Stimulated activated CD8-positive, alpha-beta memory T cell treated with anti-CD3 and anti-CD28 coated beads, Interleukin-4, amount 100 ng/mL, for 48 hours (primary cell): ENCODE measurements around the gene MARCHF2.

Experiments used
- DNase-seq: peaks from one replicate; pipeline ENCODE4 v3.0.0-alpha.2; 2020

The MARCHF2 gene

DNA sequence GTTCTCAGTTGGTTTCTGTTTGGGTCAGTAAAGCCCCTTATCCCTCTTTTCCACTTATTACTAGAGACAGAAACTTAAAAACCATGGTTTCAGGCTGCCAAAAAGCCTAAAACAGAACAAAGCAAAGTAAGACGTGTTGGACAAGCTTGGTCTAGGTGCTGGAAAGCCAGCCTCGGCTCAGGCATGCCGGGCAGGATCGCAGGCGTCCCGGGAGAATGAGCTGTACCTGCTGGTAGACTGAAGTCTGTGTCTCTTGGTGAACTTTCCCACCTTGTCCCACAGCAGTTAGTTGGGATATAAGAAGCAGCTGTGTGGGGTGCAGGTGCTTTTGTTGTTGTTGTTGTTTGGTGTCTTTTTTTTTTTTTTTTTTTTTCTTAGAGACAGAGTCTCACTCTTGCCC, 68.5 kb downstream of the MARCHF2 start:
- DNase-seq = no peak

DNA sequence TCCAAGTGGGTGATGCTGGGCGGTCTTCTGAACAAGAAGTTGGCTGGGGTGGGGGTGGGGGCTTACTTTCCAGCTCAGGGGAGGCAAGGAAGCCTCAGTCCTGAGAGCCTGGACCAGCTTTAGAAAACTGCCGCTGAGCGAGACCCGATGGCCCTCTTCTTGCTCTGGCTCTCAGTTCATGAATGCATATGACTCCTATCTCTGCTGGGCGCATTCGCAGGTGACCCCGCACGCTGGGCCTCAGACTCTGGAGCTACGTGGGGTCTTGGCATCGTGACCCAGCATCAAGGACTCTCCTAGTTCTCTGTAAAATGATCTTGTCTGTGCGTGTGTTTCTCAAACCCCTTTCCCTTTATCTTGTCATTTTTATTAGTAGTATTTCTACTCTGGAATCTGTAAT, 69.6 kb downstream of the MARCHF2 start:
- no peak for DNase-seq

DNA sequence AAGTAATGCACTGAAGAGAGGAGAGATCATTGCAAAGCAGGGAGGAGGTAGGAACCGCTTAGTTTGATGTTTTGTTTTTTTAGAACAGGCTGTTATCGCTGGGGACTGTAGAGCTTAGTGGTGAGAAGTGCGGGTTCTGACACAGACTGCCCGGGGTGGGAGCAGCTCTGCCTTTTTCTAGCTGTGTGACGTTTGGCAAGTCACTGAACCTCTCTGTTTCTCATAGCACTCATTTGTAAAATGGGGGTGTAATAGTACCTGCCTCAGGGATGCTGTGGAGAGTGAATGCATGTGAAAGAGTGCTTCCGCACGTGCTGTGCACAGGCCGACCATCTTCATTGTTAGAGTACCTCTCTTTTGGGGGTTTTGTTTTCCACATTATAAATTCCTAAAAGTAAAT, 70.1 kb downstream of the MARCHF2 start:
- no peak for DNase-seq

DNA sequence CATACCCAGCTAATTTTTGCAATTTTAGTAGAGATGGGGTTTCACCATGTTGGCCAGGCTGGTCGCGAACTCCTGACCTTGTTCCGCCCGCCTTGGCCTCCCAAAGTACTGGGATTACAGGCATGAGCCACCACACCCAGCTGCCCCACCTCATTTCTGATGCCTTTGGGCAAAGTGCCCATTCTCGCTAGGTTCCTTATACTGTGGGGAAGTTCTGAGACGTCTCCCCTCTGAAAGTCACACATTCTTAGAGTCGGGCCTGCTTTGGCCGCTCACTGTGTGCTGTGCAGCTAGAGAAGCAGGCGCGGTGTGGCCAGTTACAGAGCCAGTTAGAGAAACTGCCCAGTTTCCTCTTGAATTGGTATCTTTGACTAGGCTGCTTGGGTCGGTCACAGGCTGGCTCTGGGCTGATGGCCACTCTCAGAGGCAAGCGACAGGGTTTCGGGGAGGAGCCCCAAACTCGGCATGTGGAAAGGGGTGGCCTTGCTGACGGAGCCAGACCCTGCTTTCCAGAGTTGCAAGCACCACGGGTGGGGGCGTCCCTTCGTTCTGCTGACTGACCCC, 71.3 kb downstream of the MARCHF2 start:
- no peak for DNase-seq

DNA sequence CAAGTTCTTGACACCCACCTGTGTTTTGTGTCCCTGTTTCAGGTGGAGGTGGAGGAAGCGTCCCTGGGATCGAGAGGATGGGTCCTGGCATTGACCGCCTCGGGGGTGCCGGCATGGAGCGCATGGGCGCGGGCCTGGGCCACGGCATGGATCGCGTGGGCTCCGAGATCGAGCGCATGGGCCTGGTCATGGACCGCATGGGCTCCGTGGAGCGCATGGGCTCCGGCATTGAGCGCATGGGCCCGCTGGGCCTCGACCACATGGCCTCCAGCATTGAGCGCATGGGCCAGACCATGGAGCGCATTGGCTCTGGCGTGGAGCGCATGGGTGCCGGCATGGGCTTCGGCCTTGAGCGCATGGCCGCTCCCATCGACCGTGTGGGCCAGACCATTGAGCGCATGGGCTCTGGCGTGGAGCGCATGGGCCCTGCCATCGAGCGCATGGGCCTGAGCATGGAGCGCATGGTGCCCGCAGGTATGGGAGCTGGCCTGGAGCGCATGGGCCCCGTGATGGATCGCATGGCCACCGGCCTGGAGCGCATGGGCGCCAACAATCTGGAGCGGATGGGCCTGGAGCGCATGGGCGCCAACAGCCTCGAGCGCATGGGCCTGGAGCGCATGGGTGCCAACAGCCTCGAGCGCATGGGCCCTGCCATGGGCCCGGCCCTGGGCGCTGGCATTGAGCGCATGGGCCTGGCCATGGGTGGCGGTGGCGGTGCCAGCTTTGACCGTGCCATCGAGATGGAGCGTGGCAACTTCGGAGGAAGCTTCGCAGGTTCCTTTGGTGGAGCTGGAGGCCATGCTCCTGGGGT, 72.7 kb downstream of the MARCHF2 start:
- no peak for DNase-seq

DNA sequence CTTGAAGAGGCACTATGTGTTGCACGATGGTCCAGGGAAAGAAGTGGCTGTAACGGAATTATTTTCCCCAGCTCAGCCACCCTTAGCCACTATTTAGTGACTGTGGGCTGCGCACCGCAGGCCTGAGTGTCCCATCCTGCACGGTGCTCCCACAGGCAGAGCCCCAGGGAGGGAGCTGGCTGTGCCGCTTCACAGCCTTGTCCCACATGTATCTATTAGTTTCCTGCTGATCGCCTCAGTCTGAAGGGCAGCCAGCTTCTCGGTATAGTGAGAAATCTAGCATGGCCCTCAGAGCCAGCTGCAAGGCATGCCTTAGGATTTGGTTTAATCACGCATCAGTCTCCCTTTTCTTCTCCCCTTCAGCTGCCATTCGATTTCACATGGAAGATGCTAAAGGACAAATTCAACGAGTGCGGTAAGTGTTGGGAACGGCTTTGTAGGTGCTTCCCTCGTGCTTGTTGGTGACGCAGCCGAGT, 73.6 kb downstream of the MARCHF2 start:
- DNase-seq = no peak

DNA sequence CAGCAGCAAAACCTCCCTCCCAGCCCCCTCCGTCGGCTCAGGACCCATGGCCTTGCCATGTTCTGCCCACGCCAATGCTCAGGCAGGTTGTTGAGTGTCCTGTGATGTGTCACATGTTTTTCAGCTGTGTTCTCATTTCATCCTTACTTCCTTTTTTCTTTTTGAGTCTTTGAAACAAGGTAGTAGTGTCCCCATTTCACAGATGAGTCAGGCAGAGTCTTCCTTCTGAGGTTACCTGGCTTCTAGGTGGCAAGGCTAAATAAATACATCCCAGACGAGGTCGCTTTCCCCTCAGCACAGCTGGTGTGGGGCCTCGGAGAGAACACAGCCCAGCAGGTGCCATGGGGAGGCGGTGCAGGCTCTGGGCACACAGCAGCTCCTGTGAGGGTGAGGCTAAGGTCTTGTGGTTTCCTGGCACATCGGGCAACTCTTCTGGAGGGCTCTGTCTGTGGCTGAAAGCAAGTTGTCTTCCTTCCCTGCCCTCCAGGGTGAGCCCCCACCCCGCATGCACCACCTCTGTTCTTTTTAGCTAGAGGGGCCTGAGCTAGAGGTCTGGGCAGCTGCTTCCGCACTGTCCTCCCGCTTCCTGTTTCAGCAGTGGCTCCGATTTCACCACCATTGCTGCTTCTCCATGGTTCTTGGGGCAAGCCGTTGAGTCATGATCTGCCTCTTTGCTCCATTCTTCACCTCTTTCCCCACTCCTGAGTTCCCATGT, 74.2 kb downstream of the MARCHF2 start:
- peak; percentile 67 for DNase-seq

DNA sequence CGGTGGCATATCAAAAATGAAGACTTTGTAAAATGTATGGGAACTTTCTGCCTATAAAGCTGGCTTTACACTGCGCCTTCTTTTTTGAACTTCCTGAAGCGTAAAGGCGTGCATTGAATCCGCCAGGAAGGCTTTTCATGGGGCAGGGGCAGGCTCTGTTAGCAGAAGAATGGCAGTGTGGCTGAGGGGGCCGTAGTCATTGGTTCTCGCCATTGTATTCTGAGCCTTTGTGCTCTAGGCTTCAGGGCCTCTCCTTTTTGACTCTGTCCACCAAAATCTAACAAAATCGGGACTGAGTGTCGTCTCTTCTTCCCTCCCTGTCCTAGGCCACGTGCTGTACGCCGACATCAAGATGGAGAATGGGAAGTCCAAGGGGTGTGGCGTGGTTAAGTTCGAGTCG, 75.3 kb downstream of the MARCHF2 start:
- no peak for DNase-seq
